OCI-LY1 (cell line): ENCODE measurements around the gene HMG20A.
A peak's percentile ranks its signal among the peaks of the same experiment; 100 is the strongest.

Experiments used
- H2AFZ ChIP-seq: fragments of 200-600 bp; sonication (generic), shearing (Covaris generic); 2 replicates; pipeline ENCODE4 v1.6.0; 2014; ENCODE audit warnings: antibody characterized with exemption, mild to moderate bottlenecking, low read length
- H3F3A ChIP-seq: fragments of 200-600 bp; sonication (generic), shearing (Covaris generic); 2 replicates; pipeline ENCODE4 v1.6.0; 2014; ENCODE audit warnings: mild to moderate bottlenecking, antibody characterized with exemption, low read length, moderate library complexity; ENCODE audit not compliant: insufficient read depth
- H3K27ac ChIP-seq: fragments of 200-600 bp; sonication (generic); 2 replicates; pipeline ENCODE4 v1.5.1; 2014; ENCODE audit warnings: low read length, mixed run types, mild to moderate bottlenecking, low read depth; ENCODE audit not compliant: poor library complexity, severe bottlenecking
- H3K27me3 ChIP-seq: fragments of 200-600 bp; sonication (generic); 2 replicates; pipeline ENCODE4 v1.6.0; 2014; ENCODE audit warnings: antibody characterized with exemption, mild to moderate bottlenecking, low read length, moderate library complexity; ENCODE audit not compliant: insufficient read depth
- H3K36me3 ChIP-seq: fragments of 200-600 bp; sonication (generic); 2 replicates; pipeline ENCODE4 v1.6.1; 2014; ENCODE audit warnings: mild to moderate bottlenecking, antibody characterized with exemption, low read length, moderate library complexity, mixed read lengths; ENCODE audit not compliant: insufficient read depth
- H3K4me1 ChIP-seq: fragments of 200-600 bp; sonication (generic); 2 replicates; pipeline ENCODE4 v1.5.1; 2014; ENCODE audit warnings: mild to moderate bottlenecking, low read length, moderate library complexity; ENCODE audit not compliant: insufficient read depth, severe bottlenecking
- H3K4me2 ChIP-seq: fragments of 200-600 bp; sonication (generic), shearing (Covaris generic); 2 replicates; pipeline ENCODE4 v1.6.1; 2014; ENCODE audit warnings: low read length
- H3K4me3 ChIP-seq: fragments of 200-600 bp; sonication (generic); 2 replicates; pipeline ENCODE4 v1.5.1; 2014; ENCODE audit warnings: low read length, low read depth, mild to moderate bottlenecking, mixed read lengths; ENCODE audit not compliant: poor library complexity, severe bottlenecking
- H3K79me2 ChIP-seq: fragments of 200-600 bp; shearing (Covaris generic); 2 replicates; pipeline ENCODE4 v1.6.1; 2016; ENCODE audit warnings: mixed run types, low read length, mixed read lengths; ENCODE audit not compliant: insufficient read depth
- H3K9ac ChIP-seq: fragments of 200-600 bp; sonication (generic), shearing (Covaris generic); 2 replicates; pipeline ENCODE4 v1.6.1; 2014; ENCODE audit warnings: mild to moderate bottlenecking, low read length, mixed read lengths
- H3K9me2 ChIP-seq: fragments of 200-600 bp; sonication (generic), shearing (Covaris generic); 2 replicates; pipeline ENCODE4 v1.6.1; 2014; ENCODE audit warnings: low read depth, mild to moderate bottlenecking, low read length, mixed read lengths
- H3K9me3 ChIP-seq: fragments of 200-600 bp; shearing (Covaris generic); 2 replicates; pipeline ENCODE4 v1.6.1; 2014; ENCODE audit warnings: low read length, mixed read lengths
- H4K20me1 ChIP-seq: fragments of 200-600 bp; sonication (generic), shearing (Covaris generic); 2 replicates; pipeline ENCODE4 v1.6.0; 2016; ENCODE audit warnings: mild to moderate bottlenecking, low read length; ENCODE audit not compliant: insufficient read depth
- CTCF ChIP-seq: fragments of 200-600 bp; sonication (generic), shearing (Covaris generic); IDR thresholded peaks from 2 replicates; pipeline ENCODE4 v1.5.1; 2017; ENCODE audit warnings: mild to moderate bottlenecking, antibody characterized with exemption, low read length, moderate library complexity, mixed read lengths
- EZH2 ChIP-seq: fragments of 200-600 bp; sonication (generic), shearing (Covaris generic); IDR thresholded peaks from 2 replicates; pipeline ENCODE4 v1.8.0; 2017; ENCODE audit warnings: borderline replicate concordance, mixed run types, mild to moderate bottlenecking, antibody characterized with exemption, low read length, moderate library complexity, mixed read lengths

HMG20A gene

GRCh38 chr15:77418391-77418965 is 2.2 kb upstream of the HMG20A start:
- Histone ChIP-seq H4K20me1 (peaks cover 3% of the 10 kb centered on the region; the same call in 1 of the 2 replicates), H3F3A (no peaks in the 10 kb centered on the region), H3K27ac (no peak overlapping the region), H3K27me3 (no peaks in the 10 kb centered on the region), H3K36me3 (no peaks in the 10 kb centered on the region), H3K4me1 (peaks cover 26% of the 10 kb centered on the region), H3K4me2 (peak overlapping the region; percentile 72), H3K9me3 (no peaks in the 10 kb centered on the region), H2AFZ (no peak overlapping the region), H3K9me2 (no peaks in the 10 kb centered on the region), H3K79me2 (peaks cover 24% of the 10 kb centered on the region), H3K9ac (no peak overlapping the region), H3K4me3 (no peak overlapping the region)
- no peak for TF ChIP-seq EZH2

- H2AFZ ChIP-seq, result no peak overlapping the region
- H3K9ac ChIP-seq, result peak overlapping the region; percentile 60
- TF ChIP-seq CTCF (peak; percentile 16), EZH2 (no peak)
- no peaks in the 10 kb centered on the region for H3K36me3 ChIP-seq
- no peaks in the 10 kb centered on the region for H3K27me3 ChIP-seq
- peaks cover 3% of the 10 kb centered on the region; the same call in 1 of the 2 replicates for H4K20me1 ChIP-seq
- H3K27ac ChIP-seq, result no peak overlapping the region
- no peaks in the 10 kb centered on the region for H3F3A ChIP-seq
- peaks cover 31% of the 10 kb centered on the region for H3K79me2 ChIP-seq
- peak overlapping the region; percentile 75 for H3K4me3 ChIP-seq
- H3K9me3 ChIP-seq, result no peaks in the 10 kb centered on the region
- H3K4me1 ChIP-seq, result peaks cover 33% of the 10 kb centered on the region
- peak overlapping the region; percentile 72 for H3K4me2 ChIP-seq
- no peaks in the 10 kb centered on the region for H3K9me2 ChIP-seq
Measured at GRCh38 chr15:77418966-77419835, 1.5 kb upstream of the HMG20A start.

- H3K27ac ChIP-seq, result peak within 1 kb of the TSS; percentile 75
- H3K9ac ChIP-seq, result peak within 1 kb of the TSS; percentile 77
- H2AFZ ChIP-seq, result peak within 1 kb of the TSS; percentile 0; the same call in 1 of the 2 replicates
- H3K9me3 ChIP-seq, result no peaks in the 10 kb centered on the region
- no peaks in the 10 kb centered on the region for H3F3A ChIP-seq
- no peaks in the 10 kb centered on the region for H3K27me3 ChIP-seq
- H3K4me3 ChIP-seq, result peak within 1 kb of the TSS; percentile 75
- H3K4me1 ChIP-seq, result peaks cover 37% of the 10 kb centered on the region
- H3K79me2 ChIP-seq, result peaks cover 40% of the 10 kb centered on the region
- no peaks in the 10 kb centered on the region for H3K9me2 ChIP-seq
- TF ChIP-seq EZH2, result no peak
- TF ChIP-seq CTCF, result no peak
- H4K20me1 ChIP-seq, result no peaks in the 10 kb centered on the region; the same call in 1 of the 2 replicates
- no peaks in the 10 kb centered on the region for H3K36me3 ChIP-seq
- peak within 1 kb of the TSS; percentile 72 for H3K4me2 ChIP-seq
Measured at GRCh38 chr15:77419836-77420609, 665 bp upstream of the HMG20A start, which contains the start of gene PEAK1. TSS of gene PEAK1 (minus strand) at chr15:77420104. CDS start at chr15:77181926, 238,178 bp downstream.
